ENCODE data around the gene PRAMEF5.
"Not testable (repeated sequence)": the region's sequence is repeated elsewhere in the genome, so short reads cannot be mapped to it uniquely, and the experiment has no call there.

PRAMEF5 gene

GRCh38 chr1:13232056-13232455 is 21.9 kb upstream of the PRAMEF5 start:
- H3K4me3 ChIP-seq (ENCODE audit: low read depth, low read length); H3K36me3 ChIP-seq (ENCODE audit: control insufficient read depth, insufficient read depth, low read length); H3K4me1 ChIP-seq (ENCODE audit: control insufficient read depth, insufficient read depth, low read length); H3K9ac ChIP-seq (ENCODE audit: low read depth, low read length); H3K27me3 ChIP-seq (ENCODE audit: control insufficient read depth, insufficient read depth, low read length): not testable (repeated sequence)
- peaks cover 13% of the 10 kb centered on the region for H3K9me3 ChIP-seq (ENCODE audit: control insufficient read depth, insufficient read depth, low read length)

GRCh38 chr1:13234057-13234456 is 19.9 kb upstream of the PRAMEF5 start:
- not testable (repeated sequence) for H3K4me1 ChIP-seq (ENCODE audit: control insufficient read depth, insufficient read depth, low read length); H3K36me3 ChIP-seq (ENCODE audit: control insufficient read depth, insufficient read depth, low read length); H3K27me3 ChIP-seq (ENCODE audit: control insufficient read depth, insufficient read depth, low read length); H3K4me3 ChIP-seq (ENCODE audit: low read depth, low read length); H3K9ac ChIP-seq (ENCODE audit: low read depth, low read length)
- peaks cover 13% of the 10 kb centered on the region for H3K9me3 ChIP-seq (ENCODE audit: control insufficient read depth, insufficient read depth, low read length)

GRCh38 chr1:13237572-13237971 is 16.4 kb upstream of the PRAMEF5 start:
- not testable (repeated sequence) for H3K36me3 ChIP-seq (ENCODE audit: control insufficient read depth, insufficient read depth, low read length); H3K4me3 ChIP-seq (ENCODE audit: low read depth, low read length); H3K9me3 ChIP-seq (ENCODE audit: control insufficient read depth, insufficient read depth, low read length); H3K27me3 ChIP-seq (ENCODE audit: control insufficient read depth, insufficient read depth, low read length); H3K9ac ChIP-seq (ENCODE audit: low read depth, low read length); H3K4me1 ChIP-seq (ENCODE audit: control insufficient read depth, insufficient read depth, low read length)

- H3K9ac ChIP-seq (ENCODE audit: low read depth, low read length); H3K36me3 ChIP-seq (ENCODE audit: control insufficient read depth, insufficient read depth, low read length); H3K4me3 ChIP-seq (ENCODE audit: low read depth, low read length); H3K9me3 ChIP-seq (ENCODE audit: control insufficient read depth, insufficient read depth, low read length); H3K4me1 ChIP-seq (ENCODE audit: control insufficient read depth, insufficient read depth, low read length); H3K27me3 ChIP-seq (ENCODE audit: control insufficient read depth, insufficient read depth, low read length): not testable (repeated sequence)
Observed at GRCh38 chr1:13239633-13240032, 14.4 kb upstream of the PRAMEF5 start.

GRCh38 chr1:13243536-13244263 is 10.3 kb upstream of the PRAMEF5 start:
- H3K9ac ChIP-seq (ENCODE audit: low read depth, low read length); H3K36me3 ChIP-seq (ENCODE audit: control insufficient read depth, insufficient read depth, low read length); H3K27me3 ChIP-seq (ENCODE audit: control insufficient read depth, insufficient read depth, low read length); H3K4me3 ChIP-seq (ENCODE audit: low read depth, low read length); H3K4me1 ChIP-seq (ENCODE audit: control insufficient read depth, insufficient read depth, low read length): not testable (repeated sequence)
- peaks cover 20% of the 10 kb centered on the region for H3K9me3 ChIP-seq (ENCODE audit: control insufficient read depth, insufficient read depth, low read length)

GRCh38 chr1:13245841-13246553 is 8.0 kb upstream of the PRAMEF5 start:
- H3K4me1 ChIP-seq (ENCODE audit: control insufficient read depth, insufficient read depth, low read length); H3K9ac ChIP-seq (ENCODE audit: low read depth, low read length); H3K36me3 ChIP-seq (ENCODE audit: control insufficient read depth, insufficient read depth, low read length); H3K27me3 ChIP-seq (ENCODE audit: control insufficient read depth, insufficient read depth, low read length); H3K4me3 ChIP-seq (ENCODE audit: low read depth, low read length): not testable (repeated sequence)
- peaks cover 20% of the 10 kb centered on the region for H3K9me3 ChIP-seq (ENCODE audit: control insufficient read depth, insufficient read depth, low read length)

- not testable (repeated sequence) for H3K4me3 ChIP-seq (ENCODE audit: low read depth, low read length); H3K4me1 ChIP-seq (ENCODE audit: control insufficient read depth, insufficient read depth, low read length); H3K36me3 ChIP-seq (ENCODE audit: control insufficient read depth, insufficient read depth, low read length); H3K27me3 ChIP-seq (ENCODE audit: control insufficient read depth, insufficient read depth, low read length); H3K9ac ChIP-seq (ENCODE audit: low read depth, low read length)
- H3K9me3 ChIP-seq (ENCODE audit: control insufficient read depth, insufficient read depth, low read length), result peaks cover 20% of the 10 kb centered on the region
Observed at GRCh38 chr1:13246554-13246871, 7.5 kb upstream of the PRAMEF5 start.

- H3K9ac ChIP-seq (ENCODE audit: low read depth, low read length); H3K4me1 ChIP-seq (ENCODE audit: control insufficient read depth, insufficient read depth, low read length); H3K4me3 ChIP-seq (ENCODE audit: low read depth, low read length); H3K27me3 ChIP-seq (ENCODE audit: control insufficient read depth, insufficient read depth, low read length); H3K36me3 ChIP-seq (ENCODE audit: control insufficient read depth, insufficient read depth, low read length): not testable (repeated sequence)
- H3K9me3 ChIP-seq (ENCODE audit: control insufficient read depth, insufficient read depth, low read length), result peaks cover 20% of the 10 kb centered on the region
Observed at GRCh38 chr1:13247122-13247521, 6.9 kb upstream of the PRAMEF5 start.

GRCh38 chr1:13265124-13265523 is 11.1 kb downstream of the PRAMEF5 start:
- H3K27me3 ChIP-seq (ENCODE audit: control insufficient read depth, insufficient read depth, low read length); H3K4me3 ChIP-seq (ENCODE audit: low read depth, low read length); H3K36me3 ChIP-seq (ENCODE audit: control insufficient read depth, insufficient read depth, low read length); H3K9me3 ChIP-seq (ENCODE audit: control insufficient read depth, insufficient read depth, low read length); H3K9ac ChIP-seq (ENCODE audit: low read depth, low read length); H3K4me1 ChIP-seq (ENCODE audit: control insufficient read depth, insufficient read depth, low read length): not testable (repeated sequence)

GRCh38 chr1:13277016-13277415 is 23.0 kb downstream of the PRAMEF5 start:
- not testable (repeated sequence) for H3K9ac ChIP-seq (ENCODE audit: low read depth, low read length); H3K4me1 ChIP-seq (ENCODE audit: control insufficient read depth, insufficient read depth, low read length)

GRCh38 chr1:13279617-13280016 is 25.6 kb downstream of the PRAMEF5 start:
- H3K4me3 ChIP-seq (ENCODE audit: low read depth, low read length); H3K36me3 ChIP-seq (ENCODE audit: control insufficient read depth, insufficient read depth, low read length); H3K4me1 ChIP-seq (ENCODE audit: control insufficient read depth, insufficient read depth, low read length); H3K27me3 ChIP-seq (ENCODE audit: control insufficient read depth, insufficient read depth, low read length); H3K9ac ChIP-seq (ENCODE audit: low read depth, low read length); H3K9me3 ChIP-seq (ENCODE audit: control insufficient read depth, insufficient read depth, low read length): not testable (repeated sequence)

More at GRCh38 chr1:13277016-13277415, 23.0 kb downstream of the PRAMEF5 start:
- H3K9me3 ChIP-seq (ENCODE audit: control insufficient read depth, insufficient read depth, low read length); H3K27me3 ChIP-seq (ENCODE audit: control insufficient read depth, insufficient read depth, low read length); H3K36me3 ChIP-seq (ENCODE audit: control insufficient read depth, insufficient read depth, low read length); H3K4me3 ChIP-seq (ENCODE audit: low read depth, low read length): not testable (repeated sequence)

GRCh38 chr1:13285037-13285436 is 31.0 kb downstream of the PRAMEF5 start, which contains the start of gene PRAMEF8:
TSS of gene PRAMEF8 (minus strand) at chr1:13285137. CDS start at chr1:13284091, 1,046 bp downstream.
- H3K27me3 ChIP-seq (ENCODE audit: control insufficient read depth, insufficient read depth, low read length); H3K4me3 ChIP-seq (ENCODE audit: low read depth, low read length); H3K4me1 ChIP-seq (ENCODE audit: control insufficient read depth, insufficient read depth, low read length); H3K36me3 ChIP-seq (ENCODE audit: control insufficient read depth, insufficient read depth, low read length); H3K9me3 ChIP-seq (ENCODE audit: control insufficient read depth, insufficient read depth, low read length); H3K9ac ChIP-seq (ENCODE audit: low read depth, low read length): not testable (repeated sequence)

Data from iPS-15b (cell line).